IPS-NIHi7 (cell line): Measurements from ENCODE around the gene GRAMD2A.

Experiments used
- DNase-seq: peaks from one replicate; pipeline ENCODE4 v3.0.0; 2012; ENCODE audit warnings: mixed read lengths; ENCODE audit errors: extremely low spot score

The GRAMD2A gene

GRCh38 chr15:72168131-72168807 lies 29.3 kb downstream of the GRAMD2A start:
- no peak for DNase-seq

GRCh38 chr15:72167445-72167844 lies 30.1 kb downstream of the GRAMD2A start:
- DNase-seq: no peak

GRCh38 chr15:72166716-72167417 lies 30.7 kb downstream of the GRAMD2A start:
- DNase-seq: no peak

GRCh38 chr15:72163719-72164118 lies 33.9 kb downstream of the GRAMD2A start:
- DNase-seq: no peak

- no peak for DNase-seq
These were observed 35.0 kb downstream of the GRAMD2A start for GRCh38 chr15:72162569-72162968.

- no peak for DNase-seq
These were observed 36.0 kb downstream of the GRAMD2A start for GRCh38 chr15:72161361-72162132.

GRCh38 chr15:72160696-72161245 lies 36.8 kb downstream of the GRAMD2A start:
- DNase-seq: no peak

- DNase-seq: no peak
These were observed 40.7 kb downstream of the GRAMD2A start for GRCh38 chr15:72156928-72157327.

GRCh38 chr15:72155635-72156616 lies 41.7 kb downstream of the GRAMD2A start:
- peak; percentile 85 for DNase-seq

GRCh38 chr15:72155003-72155621 lies 42.5 kb downstream of the GRAMD2A start:
- DNase-seq: no peak

- DNase-seq: no peak
These were observed 43.3 kb downstream of the GRAMD2A start for GRCh38 chr15:72154316-72154715.

- no peak for DNase-seq
These were observed 44.2 kb downstream of the GRAMD2A start for GRCh38 chr15:72153269-72154000.

- no peak for DNase-seq
These were observed 50.2 kb downstream of the GRAMD2A start for GRCh38 chr15:72147418-72147817.

- no peak for DNase-seq
These were observed 50.7 kb downstream of the GRAMD2A start for GRCh38 chr15:72146934-72147333.

- DNase-seq: no peak
These were observed 51.4 kb downstream of the GRAMD2A start for GRCh38 chr15:72146221-72146620.

GRCh38 chr15:72141171-72142084 lies 56.2 kb downstream of the GRAMD2A start:
- DNase-seq: no peak

- DNase-seq: no peak
These were observed 57.5 kb downstream of the GRAMD2A start for GRCh38 chr15:72140088-72140487.

GRCh38 chr15:72139667-72140066 lies 57.9 kb downstream of the GRAMD2A start:
- DNase-seq: no peak
